ENCODE data around the gene OR6K3.

The OR6K3 gene

DNA sequence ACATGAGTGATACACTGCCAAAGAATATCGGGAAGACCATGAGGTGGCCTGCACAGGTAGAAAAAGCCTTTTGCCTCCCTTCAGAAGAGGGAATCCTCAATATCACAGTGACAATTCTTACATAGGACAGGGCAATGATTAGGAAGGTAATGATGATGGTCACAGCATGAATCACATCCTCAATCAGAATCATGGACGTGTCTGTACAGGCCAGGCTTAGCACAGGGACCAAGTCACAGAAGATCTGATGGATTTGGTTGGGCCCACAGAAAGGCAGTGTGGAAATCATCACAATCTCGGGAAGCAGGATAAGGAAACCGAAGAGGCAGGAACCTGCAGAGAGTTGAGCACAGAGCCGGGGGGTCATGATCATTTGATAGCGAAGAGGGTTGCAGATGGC lies 3.2 kb downstream of the OR6K3 start:
- TF ChIP-seq ZFP3 (CRISPR knock-in tag; IDR thresholded peaks at IDR 0.05) (no peak), ZNF70 (CRISPR knock-in tag; IDR thresholded peaks at IDR 0.05) (no peak), ARNTL (CRISPR knock-in tag; IDR thresholded peaks at IDR 0.05; ENCODE audit: borderline replicate concordance, low read depth) (no peak), PPARA (CRISPR knock-in tag; IDR thresholded peaks at IDR 0.05; ENCODE audit: borderline replicate concordance) (no peak), SNAI2 (CRISPR knock-in tag; IDR thresholded peaks at IDR 0.05) (no peak), RARB (CRISPR knock-in tag; IDR thresholded peaks at IDR 0.05) (no peak), ZNF8 (CRISPR knock-in tag; IDR thresholded peaks at IDR 0.05) (no peak), ZFP30 (CRISPR knock-in tag; IDR thresholded peaks at IDR 0.05) (no peak), ESRRG (CRISPR knock-in tag; IDR thresholded peaks at IDR 0.05) (no peak), TCF4 (CRISPR knock-in tag; IDR thresholded peaks at IDR 0.05; ENCODE audit: borderline replicate concordance) (no peak), OSR1 (CRISPR knock-in tag; IDR thresholded peaks at IDR 0.05) (no peak), GLIS3 (CRISPR knock-in tag; IDR thresholded peaks at IDR 0.05) (no peak)
- TF ChIP-seq, protein P1, sequence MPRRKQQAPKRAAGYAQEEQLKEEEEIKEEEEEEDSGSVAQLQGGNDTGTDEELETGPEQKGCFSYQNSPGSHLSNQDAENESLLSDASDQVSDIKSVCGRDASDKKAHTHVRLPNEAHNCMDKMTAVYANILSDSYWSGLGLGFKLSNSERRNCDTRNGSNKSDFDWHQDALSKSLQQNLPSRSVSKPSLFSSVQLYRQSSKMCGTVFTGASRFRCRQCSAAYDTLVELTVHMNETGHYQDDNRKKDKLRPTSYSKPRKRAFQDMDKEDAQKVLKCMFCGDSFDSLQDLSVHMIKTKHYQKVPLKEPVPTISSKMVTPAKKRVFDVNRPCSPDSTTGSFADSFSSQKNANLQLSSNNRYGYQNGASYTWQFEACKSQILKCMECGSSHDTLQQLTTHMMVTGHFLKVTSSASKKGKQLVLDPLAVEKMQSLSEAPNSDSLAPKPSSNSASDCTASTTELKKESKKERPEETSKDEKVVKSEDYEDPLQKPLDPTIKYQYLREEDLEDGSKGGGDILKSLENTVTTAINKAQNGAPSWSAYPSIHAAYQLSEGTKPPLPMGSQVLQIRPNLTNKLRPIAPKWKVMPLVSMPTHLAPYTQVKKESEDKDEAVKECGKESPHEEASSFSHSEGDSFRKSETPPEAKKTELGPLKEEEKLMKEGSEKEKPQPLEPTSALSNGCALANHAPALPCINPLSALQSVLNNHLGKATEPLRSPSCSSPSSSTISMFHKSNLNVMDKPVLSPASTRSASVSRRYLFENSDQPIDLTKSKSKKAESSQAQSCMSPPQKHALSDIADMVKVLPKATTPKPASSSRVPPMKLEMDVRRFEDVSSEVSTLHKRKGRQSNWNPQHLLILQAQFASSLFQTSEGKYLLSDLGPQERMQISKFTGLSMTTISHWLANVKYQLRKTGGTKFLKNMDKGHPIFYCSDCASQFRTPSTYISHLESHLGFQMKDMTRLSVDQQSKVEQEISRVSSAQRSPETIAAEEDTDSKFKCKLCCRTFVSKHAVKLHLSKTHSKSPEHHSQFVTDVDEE (CRISPR knock-in tag; IDR thresholded peaks at IDR 0.05) = no peak
- TF ChIP-seq, protein P2, sequence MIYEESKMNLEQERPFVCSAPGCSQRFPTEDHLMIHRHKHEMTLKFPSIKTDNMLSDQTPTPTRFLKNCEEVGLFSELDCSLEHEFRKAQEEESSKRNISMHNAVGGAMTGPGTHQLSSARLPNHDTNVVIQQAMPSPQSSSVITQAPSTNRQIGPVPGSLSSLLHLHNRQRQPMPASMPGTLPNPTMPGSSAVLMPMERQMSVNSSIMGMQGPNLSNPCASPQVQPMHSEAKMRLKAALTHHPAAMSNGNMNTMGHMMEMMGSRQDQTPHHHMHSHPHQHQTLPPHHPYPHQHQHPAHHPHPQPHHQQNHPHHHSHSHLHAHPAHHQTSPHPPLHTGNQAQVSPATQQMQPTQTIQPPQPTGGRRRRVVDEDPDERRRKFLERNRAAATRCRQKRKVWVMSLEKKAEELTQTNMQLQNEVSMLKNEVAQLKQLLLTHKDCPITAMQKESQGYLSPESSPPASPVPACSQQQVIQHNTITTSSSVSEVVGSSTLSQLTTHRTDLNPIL (CRISPR knock-in tag; IDR thresholded peaks at IDR 0.05; ENCODE audit: low read depth) = no peak
- no peak for ATAC-seq

DNA sequence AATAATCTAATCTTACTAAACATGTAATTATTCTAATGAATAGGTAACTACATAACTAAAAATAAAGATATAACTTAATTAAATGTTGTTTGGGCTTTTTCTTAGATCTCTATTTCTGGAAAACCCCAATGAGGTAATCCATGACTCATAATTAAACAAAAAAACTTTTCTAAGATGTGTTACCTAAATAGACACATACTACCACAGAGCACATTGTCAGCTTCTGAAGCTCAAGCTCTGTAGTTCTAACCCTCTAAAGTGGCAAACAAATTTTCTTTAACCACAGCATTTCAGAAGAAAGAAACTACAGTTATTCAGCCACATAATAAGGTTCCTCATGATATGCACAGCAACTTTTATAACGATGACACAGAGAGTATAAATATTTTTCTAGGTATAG lies 4.2 kb downstream of the OR6K3 start:
- TF ChIP-seq ESRRG (CRISPR knock-in tag; IDR thresholded peaks at IDR 0.05) = no peak
- no peak for TF ChIP-seq SNAI2 (CRISPR knock-in tag; IDR thresholded peaks at IDR 0.05)
- TF ChIP-seq, protein P2 (CRISPR knock-in tag; IDR thresholded peaks at IDR 0.05; ENCODE audit: low read depth) = no peak
- TF ChIP-seq GLIS3 (CRISPR knock-in tag; IDR thresholded peaks at IDR 0.05) = no peak
- no peak for TF ChIP-seq PPARA (CRISPR knock-in tag; IDR thresholded peaks at IDR 0.05; ENCODE audit: borderline replicate concordance)
- TF ChIP-seq BACH2 (CRISPR knock-in tag; IDR thresholded peaks at IDR 0.05; ENCODE audit: borderline replicate concordance) = no peak
- TF ChIP-seq ARNTL (CRISPR knock-in tag; IDR thresholded peaks at IDR 0.05; ENCODE audit: borderline replicate concordance, low read depth) = no peak
- no peak for TF ChIP-seq CSDC2 (CRISPR knock-in tag; IDR thresholded peaks at IDR 0.05)
- no peak for TF ChIP-seq ZNF8 (CRISPR knock-in tag; IDR thresholded peaks at IDR 0.05)
- no peak for TF ChIP-seq RARB (CRISPR knock-in tag; IDR thresholded peaks at IDR 0.05)
- TF ChIP-seq, protein P3, sequence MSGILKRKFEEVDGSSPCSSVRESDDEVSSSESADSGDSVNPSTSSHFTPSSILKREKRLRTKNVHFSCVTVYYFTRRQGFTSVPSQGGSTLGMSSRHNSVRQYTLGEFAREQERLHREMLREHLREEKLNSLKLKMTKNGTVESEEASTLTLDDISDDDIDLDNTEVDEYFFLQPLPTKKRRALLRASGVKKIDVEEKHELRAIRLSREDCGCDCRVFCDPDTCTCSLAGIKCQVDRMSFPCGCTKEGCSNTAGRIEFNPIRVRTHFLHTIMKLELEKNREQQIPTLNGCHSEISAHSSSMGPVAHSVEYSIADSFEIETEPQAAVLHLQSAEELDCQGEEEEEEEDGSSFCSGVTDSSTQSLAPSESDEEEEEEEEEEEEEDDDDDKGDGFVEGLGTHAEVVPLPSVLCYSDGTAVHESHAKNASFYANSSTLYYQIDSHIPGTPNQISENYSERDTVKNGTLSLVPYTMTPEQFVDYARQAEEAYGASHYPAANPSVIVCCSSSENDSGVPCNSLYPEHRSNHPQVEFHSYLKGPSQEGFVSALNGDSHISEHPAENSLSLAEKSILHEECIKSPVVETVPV (CRISPR knock-in tag; IDR thresholded peaks at IDR 0.05) = no peak
- TF ChIP-seq TCF4 (CRISPR knock-in tag; IDR thresholded peaks at IDR 0.05; ENCODE audit: borderline replicate concordance) = no peak

DNA sequence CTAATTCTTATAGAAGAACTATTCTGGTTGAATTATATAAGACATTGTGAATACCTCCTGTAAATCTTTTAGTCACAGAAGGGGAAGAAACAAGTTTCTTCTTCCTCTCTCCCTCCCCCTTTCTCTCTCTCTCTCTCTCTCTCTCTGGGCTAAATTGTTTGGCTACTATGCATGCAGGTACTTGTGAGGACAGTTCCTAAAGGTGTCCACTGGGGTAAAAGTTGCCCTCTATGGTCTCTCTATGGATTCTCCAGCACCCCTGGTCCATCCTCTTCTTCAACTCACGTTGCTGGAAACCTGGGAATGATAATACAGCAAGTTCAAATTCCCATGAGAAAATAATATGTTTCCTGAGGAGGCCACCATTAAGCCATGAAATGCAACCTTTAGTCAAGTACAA lies 5.8 kb downstream of the OR6K3 start:
- no peak for TF ChIP-seq CSDC2 (CRISPR knock-in tag; IDR thresholded peaks at IDR 0.05)
- TF ChIP-seq, protein P4, sequence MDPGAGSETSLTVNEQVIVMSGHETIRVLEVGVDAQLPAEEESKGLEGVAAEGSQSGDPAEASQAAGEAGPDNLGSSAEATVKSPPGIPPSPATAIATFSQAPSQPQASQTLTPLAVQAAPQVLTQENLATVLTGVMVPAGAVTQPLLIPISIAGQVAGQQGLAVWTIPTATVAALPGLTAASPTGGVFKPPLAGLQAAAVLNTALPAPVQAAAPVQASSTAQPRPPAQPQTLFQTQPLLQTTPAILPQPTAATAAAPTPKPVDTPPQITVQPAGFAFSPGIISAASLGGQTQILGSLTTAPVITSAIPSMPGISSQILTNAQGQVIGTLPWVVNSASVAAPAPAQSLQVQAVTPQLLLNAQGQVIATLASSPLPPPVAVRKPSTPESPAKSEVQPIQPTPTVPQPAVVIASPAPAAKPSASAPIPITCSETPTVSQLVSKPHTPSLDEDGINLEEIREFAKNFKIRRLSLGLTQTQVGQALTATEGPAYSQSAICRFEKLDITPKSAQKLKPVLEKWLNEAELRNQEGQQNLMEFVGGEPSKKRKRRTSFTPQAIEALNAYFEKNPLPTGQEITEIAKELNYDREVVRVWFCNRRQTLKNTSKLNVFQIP (CRISPR knock-in tag; IDR thresholded peaks at IDR 0.05; ENCODE audit: borderline replicate concordance, low read depth) = no peak
- TF ChIP-seq TCF4 (CRISPR knock-in tag; IDR thresholded peaks at IDR 0.05; ENCODE audit: borderline replicate concordance) = no peak
- TF ChIP-seq, protein P2 (CRISPR knock-in tag; IDR thresholded peaks at IDR 0.05; ENCODE audit: low read depth) = no peak
- no peak for TF ChIP-seq OSR1 (CRISPR knock-in tag; IDR thresholded peaks at IDR 0.05)
- no peak for TF ChIP-seq SNAI2 (CRISPR knock-in tag; IDR thresholded peaks at IDR 0.05)
- no peak for TF ChIP-seq RARB (CRISPR knock-in tag; IDR thresholded peaks at IDR 0.05)
- TF ChIP-seq ESRRG (CRISPR knock-in tag; IDR thresholded peaks at IDR 0.05) = no peak
- TF ChIP-seq, protein P5, sequence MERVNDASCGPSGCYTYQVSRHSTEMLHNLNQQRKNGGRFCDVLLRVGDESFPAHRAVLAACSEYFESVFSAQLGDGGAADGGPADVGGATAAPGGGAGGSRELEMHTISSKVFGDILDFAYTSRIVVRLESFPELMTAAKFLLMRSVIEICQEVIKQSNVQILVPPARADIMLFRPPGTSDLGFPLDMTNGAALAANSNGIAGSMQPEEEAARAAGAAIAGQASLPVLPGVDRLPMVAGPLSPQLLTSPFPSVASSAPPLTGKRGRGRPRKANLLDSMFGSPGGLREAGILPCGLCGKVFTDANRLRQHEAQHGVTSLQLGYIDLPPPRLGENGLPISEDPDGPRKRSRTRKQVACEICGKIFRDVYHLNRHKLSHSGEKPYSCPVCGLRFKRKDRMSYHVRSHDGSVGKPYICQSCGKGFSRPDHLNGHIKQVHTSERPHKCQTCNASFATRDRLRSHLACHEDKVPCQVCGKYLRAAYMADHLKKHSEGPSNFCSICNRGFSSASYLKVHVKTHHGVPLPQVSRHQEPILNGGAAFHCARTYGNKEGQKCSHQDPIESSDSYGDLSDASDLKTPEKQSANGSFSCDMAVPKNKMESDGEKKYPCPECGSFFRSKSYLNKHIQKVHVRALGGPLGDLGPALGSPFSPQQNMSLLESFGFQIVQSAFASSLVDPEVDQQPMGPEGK (CRISPR knock-in tag; IDR thresholded peaks at IDR 0.05; ENCODE audit: borderline replicate concordance) = no peak
- TF ChIP-seq GLIS3 (CRISPR knock-in tag; IDR thresholded peaks at IDR 0.05) = no peak
- no peak for ATAC-seq

More for the DNA sequence above, 4.2 kb downstream of the OR6K3 start:
- ATAC-seq = no peak
